K562 (cell line): ENCODE data around the gene SCRN3.
"Not testable (repeated sequence)": the region's sequence is repeated elsewhere in the genome, so short reads cannot be mapped to it uniquely, and the experiment has no call there.

ENCODE experiments used
- CEBPB ChIP-seq: fragments of 450-650 bp; IDR thresholded peaks from 2 replicates; pipeline ENCODE4 v1.6.1; 2016; ENCODE audit warnings: missing genetic modification characterization, missing compliant biosample characterization
- DDX20 ChIP-seq: fragments of 450-650 bp; IDR thresholded peaks from 2 replicates; pipeline ENCODE4 v1.6.1; 2016; ENCODE audit warnings: missing genetic modification characterization, low read depth, mild to moderate bottlenecking, missing compliant biosample characterization, moderate library complexity
- HDGF ChIP-seq: fragments of 450-650 bp; IDR thresholded peaks from 2 replicates; pipeline ENCODE4 v1.6.1; 2016
- ILF3 ChIP-seq: fragments of 450-650 bp; IDR thresholded peaks from 2 replicates; pipeline ENCODE4 v1.6.1; 2018; ENCODE audit warnings: antibody characterized with exemption, mild to moderate bottlenecking, moderate library complexity, borderline replicate concordance
- LEF1 ChIP-seq: fragments of 450-650 bp; IDR thresholded peaks from 2 replicates; pipeline ENCODE4 v1.6.1; 2016; ENCODE audit warnings: mild to moderate bottlenecking
- MYNN ChIP-seq, 2 experiments: sonication (generic); formaldehyde crosslinking in 1 of 2; IDR thresholded peaks; 2 replicates each; pipeline versions ENCODE4 v1.5.0 to v1.6.1; 2016 to 2020; ENCODE audit warnings: antibody characterized with exemption in 1 of 2, missing genetic modification reagents in 1 of 2
- NFIC ChIP-seq: fragments of 450-650 bp; IDR thresholded peaks from 2 replicates; pipeline ENCODE4 v1.6.1; 2017; ENCODE audit warnings: mild to moderate bottlenecking, inconsistent platforms
- SMAD3 ChIP-seq: fragments of 450-650 bp; formaldehyde crosslinking; conservative IDR thresholded peaks from 2 replicates; pipeline ENCODE4 v1.4.0; 2020; ENCODE audit warnings: mild to moderate bottlenecking
- SPI1 ChIP-seq: IDR thresholded peaks from 2 replicates; pipeline ENCODE4 v1.6.1; 2011; ENCODE audit warnings: low read depth, low read length, control low read depth, borderline replicate concordance
- ZFP30 ChIP-seq: fragments of 250-450 bp; sonication (Bioruptor Pico); IDR thresholded peaks from 2 replicates; pipeline ENCODE4 v1.8.0; 2022; ENCODE audit warnings: moderate library complexity, mild to moderate bottlenecking, inconsistent platforms, borderline replicate concordance
- TF ChIP-seq, protein P1 (sequence below): fragments of 450-650 bp; formaldehyde crosslinking; IDR thresholded peaks from 2 replicates; pipeline ENCODE4 v1.4.0; 2020; ENCODE audit warnings: mild to moderate bottlenecking, moderate library complexity
- TF ChIP-seq, protein P2 (sequence below): sonication (generic); formaldehyde crosslinking; IDR thresholded peaks from 2 replicates; pipeline ENCODE4 v1.9.0; 2022; ENCODE audit warnings: mild to moderate bottlenecking, missing genetic modification reagents

GRCh38 chr2:174388706-174389105 lies 6.8 kb upstream of the SCRN3 start:
- not testable (repeated sequence) for TF ChIP-seq MYNN (IDR thresholded peaks at IDR 0.05); MYNN (CRISPR knock-in tag; IDR thresholded peaks at IDR 0.05); SMAD3 (CRISPR knock-in tag); HDGF; CEBPB (tag); SPI1; ZFP30 (CRISPR knock-in tag); NFIC; DDX20 (tag); ILF3; LEF1
- TF ChIP-seq, protein P1, sequence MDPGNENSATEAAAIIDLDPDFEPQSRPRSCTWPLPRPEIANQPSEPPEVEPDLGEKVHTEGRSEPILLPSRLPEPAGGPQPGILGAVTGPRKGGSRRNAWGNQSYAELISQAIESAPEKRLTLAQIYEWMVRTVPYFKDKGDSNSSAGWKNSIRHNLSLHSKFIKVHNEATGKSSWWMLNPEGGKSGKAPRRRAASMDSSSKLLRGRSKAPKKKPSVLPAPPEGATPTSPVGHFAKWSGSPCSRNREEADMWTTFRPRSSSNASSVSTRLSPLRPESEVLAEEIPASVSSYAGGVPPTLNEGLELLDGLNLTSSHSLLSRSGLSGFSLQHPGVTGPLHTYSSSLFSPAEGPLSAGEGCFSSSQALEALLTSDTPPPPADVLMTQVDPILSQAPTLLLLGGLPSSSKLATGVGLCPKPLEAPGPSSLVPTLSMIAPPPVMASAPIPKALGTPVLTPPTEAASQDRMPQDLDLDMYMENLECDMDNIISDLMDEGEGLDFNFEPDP (CRISPR knock-in tag): not testable (repeated sequence)
- TF ChIP-seq, protein P2, sequence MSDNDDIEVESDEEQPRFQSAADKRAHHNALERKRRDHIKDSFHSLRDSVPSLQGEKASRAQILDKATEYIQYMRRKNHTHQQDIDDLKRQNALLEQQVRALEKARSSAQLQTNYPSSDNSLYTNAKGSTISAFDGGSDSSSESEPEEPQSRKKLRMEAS (CRISPR knock-in tag): not testable (repeated sequence)
